ENCODE measurements around the gene BLOC1S2. TPM values are rescaled to one million over a fixed set of nuclear protein-coding genes. Genes with fewer than 3 reads are reported as not detected.

The BLOC1S2 gene
- total RNA-seq, 1 experiment from 2014 or later = 54.1 TPM

DNA sequence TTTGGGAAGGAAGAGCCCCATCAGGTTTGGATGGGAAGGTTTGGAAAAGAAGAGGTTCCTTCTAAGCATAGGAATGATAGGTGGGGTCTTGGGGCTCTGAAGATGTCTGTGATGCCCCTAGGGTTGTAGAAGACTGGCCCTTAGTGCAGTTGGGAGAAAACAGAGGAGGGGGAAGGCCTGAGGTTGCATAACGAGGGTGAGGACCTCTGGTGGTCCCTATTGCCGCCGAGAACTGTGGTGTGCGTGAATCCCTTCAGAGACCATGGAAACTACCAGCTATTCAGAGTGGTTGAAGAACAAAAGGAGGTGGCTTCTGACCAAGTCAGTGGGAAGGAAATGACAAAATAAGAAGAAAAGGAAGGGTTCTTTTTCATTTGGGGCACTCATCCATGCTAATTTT lies 46.6 kb upstream of the BLOC1S2 start (continued):
- TF ChIP-seq GTF2I (CRISPR knock-in tag; conservative IDR thresholded peaks at IDR 0.05) = no peak
- TF ChIP-seq, protein P1, sequence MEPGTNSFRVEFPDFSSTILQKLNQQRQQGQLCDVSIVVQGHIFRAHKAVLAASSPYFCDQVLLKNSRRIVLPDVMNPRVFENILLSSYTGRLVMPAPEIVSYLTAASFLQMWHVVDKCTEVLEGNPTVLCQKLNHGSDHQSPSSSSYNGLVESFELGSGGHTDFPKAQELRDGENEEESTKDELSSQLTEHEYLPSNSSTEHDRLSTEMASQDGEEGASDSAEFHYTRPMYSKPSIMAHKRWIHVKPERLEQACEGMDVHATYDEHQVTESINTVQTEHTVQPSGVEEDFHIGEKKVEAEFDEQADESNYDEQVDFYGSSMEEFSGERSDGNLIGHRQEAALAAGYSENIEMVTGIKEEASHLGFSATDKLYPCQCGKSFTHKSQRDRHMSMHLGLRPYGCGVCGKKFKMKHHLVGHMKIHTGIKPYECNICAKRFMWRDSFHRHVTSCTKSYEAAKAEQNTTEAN (CRISPR knock-in tag; IDR thresholded peaks at IDR 0.05) = no peak
- TF ChIP-seq, protein P2, sequence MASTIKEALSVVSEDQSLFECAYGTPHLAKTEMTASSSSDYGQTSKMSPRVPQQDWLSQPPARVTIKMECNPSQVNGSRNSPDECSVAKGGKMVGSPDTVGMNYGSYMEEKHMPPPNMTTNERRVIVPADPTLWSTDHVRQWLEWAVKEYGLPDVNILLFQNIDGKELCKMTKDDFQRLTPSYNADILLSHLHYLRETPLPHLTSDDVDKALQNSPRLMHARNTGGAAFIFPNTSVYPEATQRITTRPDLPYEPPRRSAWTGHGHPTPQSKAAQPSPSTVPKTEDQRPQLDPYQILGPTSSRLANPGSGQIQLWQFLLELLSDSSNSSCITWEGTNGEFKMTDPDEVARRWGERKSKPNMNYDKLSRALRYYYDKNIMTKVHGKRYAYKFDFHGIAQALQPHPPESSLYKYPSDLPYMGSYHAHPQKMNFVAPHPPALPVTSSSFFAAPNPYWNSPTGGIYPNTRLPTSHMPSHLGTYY (CRISPR knock-in tag; IDR thresholded peaks at IDR 0.05) = no peak

DNA sequence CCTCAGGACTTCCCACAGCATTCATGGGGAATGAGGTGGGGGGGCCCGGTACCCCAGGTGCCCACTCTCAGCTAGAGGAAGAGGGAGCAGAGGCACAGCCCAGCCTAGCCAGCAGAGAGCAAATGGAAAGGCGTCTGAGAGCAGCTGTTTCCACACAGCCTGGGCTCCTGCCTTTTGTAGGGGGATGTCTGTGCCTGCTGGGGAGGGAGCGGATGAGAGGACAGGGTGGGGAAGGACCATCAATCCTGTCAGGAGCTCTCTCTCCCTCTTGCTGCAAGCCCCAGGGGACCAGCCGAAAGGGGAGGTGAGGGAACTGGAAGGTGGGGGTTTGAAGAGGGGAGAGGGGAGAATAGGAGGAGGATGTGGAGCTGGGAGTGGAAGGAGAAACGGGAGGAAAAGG lies 43.6 kb upstream of the BLOC1S2 start, which contains the start of gene PKD2L1:
TSS of gene PKD2L1 (minus strand) at position 150 of the 400 bp plus-strand sequence. CDS start at position 25, 125 bp downstream.
- DNase-seq (ENCODE audit: low spot score) (no peak), ATAC-seq (no peak)
- ChIA-PET POLR2A (no interaction called here), CTCF (interaction anchor here (0.6 to 1.3 kb wide), 4 partner anchors 26 to 437 kb away, joined by 3 to 6 read pairs (median 4); no protein-coding TSS in a partner anchor)
- H3K4me1 Mint-ChIP-seq = peaks cover 2% of the 10 kb centered on the region; the same call in 1 of the 2 replicates
- H3K4me3 Mint-ChIP-seq = no peak within 1 kb of the TSS
- H3K27ac Mint-ChIP-seq = no peak within 1 kb of the TSS
- no peaks in the 10 kb centered on the region for H3K9me3 Mint-ChIP-seq
- peaks cover 54% of the 10 kb centered on the region for H3K27me3 Mint-ChIP-seq (ENCODE audit: low read depth)
- TF ChIP-seq GRHL2 (CRISPR knock-in tag; IDR thresholded peaks at IDR 0.05; ENCODE audit: insufficient replicate concordance, severe bottlenecking) (no peak), ATF1 (CRISPR knock-in tag; IDR thresholded peaks at IDR 0.05) (no peak), IRF2 (CRISPR knock-in tag; IDR thresholded peaks at IDR 0.05; ENCODE audit: borderline replicate concordance, low read depth) (no peak), KAT7 (CRISPR knock-in tag; IDR thresholded peaks at IDR 0.05; ENCODE audit: borderline replicate concordance) (no peak), FOXP1 (CRISPR knock-in tag; IDR thresholded peaks at IDR 0.05; ENCODE audit: borderline replicate concordance) (no peak), ZBTB21 (CRISPR knock-in tag; IDR thresholded peaks at IDR 0.05; ENCODE audit: borderline replicate concordance) (no peak), SMAD3 (CRISPR knock-in tag; IDR thresholded peaks at IDR 0.05; ENCODE audit: borderline replicate concordance) (no peak), TCF7 (CRISPR knock-in tag; IDR thresholded peaks at IDR 0.05; ENCODE audit: low read depth) (no peak), MYBL2 (CRISPR knock-in tag; IDR thresholded peaks at IDR 0.05) (no peak), NFE2L1 (CRISPR knock-in tag; IDR thresholded peaks at IDR 0.05) (no peak), JAZF1 (CRISPR knock-in tag; IDR thresholded peaks at IDR 0.05) (no peak), OVOL2 (CRISPR knock-in tag; IDR thresholded peaks at IDR 0.05; ENCODE audit: borderline replicate concordance) (no peak), ZNF138 (CRISPR knock-in tag; conservative IDR thresholded peaks at IDR 0.05) (no peak), NR2C2 (CRISPR knock-in tag; IDR thresholded peaks at IDR 0.05) (no peak)
- TF ChIP-seq, protein P3, sequence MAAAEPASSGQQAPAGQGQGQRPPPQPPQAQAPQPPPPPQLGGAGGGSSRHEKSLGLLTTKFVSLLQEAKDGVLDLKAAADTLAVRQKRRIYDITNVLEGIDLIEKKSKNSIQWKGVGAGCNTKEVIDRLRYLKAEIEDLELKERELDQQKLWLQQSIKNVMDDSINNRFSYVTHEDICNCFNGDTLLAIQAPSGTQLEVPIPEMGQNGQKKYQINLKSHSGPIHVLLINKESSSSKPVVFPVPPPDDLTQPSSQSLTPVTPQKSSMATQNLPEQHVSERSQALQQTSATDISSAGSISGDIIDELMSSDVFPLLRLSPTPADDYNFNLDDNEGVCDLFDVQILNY (CRISPR knock-in tag; IDR thresholded peaks at IDR 0.05) = no peak
- TF ChIP-seq, protein P4, sequence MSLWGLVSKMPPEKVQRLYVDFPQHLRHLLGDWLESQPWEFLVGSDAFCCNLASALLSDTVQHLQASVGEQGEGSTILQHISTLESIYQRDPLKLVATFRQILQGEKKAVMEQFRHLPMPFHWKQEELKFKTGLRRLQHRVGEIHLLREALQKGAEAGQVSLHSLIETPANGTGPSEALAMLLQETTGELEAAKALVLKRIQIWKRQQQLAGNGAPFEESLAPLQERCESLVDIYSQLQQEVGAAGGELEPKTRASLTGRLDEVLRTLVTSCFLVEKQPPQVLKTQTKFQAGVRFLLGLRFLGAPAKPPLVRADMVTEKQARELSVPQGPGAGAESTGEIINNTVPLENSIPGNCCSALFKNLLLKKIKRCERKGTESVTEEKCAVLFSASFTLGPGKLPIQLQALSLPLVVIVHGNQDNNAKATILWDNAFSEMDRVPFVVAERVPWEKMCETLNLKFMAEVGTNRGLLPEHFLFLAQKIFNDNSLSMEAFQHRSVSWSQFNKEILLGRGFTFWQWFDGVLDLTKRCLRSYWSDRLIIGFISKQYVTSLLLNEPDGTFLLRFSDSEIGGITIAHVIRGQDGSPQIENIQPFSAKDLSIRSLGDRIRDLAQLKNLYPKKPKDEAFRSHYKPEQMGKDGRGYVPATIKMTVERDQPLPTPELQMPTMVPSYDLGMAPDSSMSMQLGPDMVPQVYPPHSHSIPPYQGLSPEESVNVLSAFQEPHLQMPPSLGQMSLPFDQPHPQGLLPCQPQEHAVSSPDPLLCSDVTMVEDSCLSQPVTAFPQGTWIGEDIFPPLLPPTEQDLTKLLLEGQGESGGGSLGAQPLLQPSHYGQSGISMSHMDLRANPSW (CRISPR knock-in tag; conservative IDR thresholded peaks at IDR 0.05; ENCODE audit: low read depth) = no peak
- TF ChIP-seq, protein P5, sequence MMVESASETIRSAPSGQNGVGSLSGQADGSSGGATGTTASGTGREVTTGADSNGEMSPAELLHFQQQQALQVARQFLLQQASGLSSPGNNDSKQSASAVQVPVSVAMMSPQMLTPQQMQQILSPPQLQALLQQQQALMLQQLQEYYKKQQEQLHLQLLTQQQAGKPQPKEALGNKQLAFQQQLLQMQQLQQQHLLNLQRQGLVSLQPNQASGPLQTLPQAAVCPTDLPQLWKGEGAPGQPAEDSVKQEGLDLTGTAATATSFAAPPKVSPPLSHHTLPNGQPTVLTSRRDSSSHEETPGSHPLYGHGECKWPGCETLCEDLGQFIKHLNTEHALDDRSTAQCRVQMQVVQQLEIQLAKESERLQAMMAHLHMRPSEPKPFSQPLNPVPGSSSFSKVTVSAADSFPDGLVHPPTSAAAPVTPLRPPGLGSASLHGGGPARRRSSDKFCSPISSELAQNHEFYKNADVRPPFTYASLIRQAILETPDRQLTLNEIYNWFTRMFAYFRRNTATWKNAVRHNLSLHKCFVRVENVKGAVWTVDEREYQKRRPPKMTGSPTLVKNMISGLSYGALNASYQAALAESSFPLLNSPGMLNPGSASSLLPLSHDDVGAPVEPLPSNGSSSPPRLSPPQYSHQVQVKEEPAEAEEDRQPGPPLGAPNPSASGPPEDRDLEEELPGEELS (CRISPR knock-in tag; IDR thresholded peaks at IDR 0.05) = no peak
- TF ChIP-seq, protein P6, sequence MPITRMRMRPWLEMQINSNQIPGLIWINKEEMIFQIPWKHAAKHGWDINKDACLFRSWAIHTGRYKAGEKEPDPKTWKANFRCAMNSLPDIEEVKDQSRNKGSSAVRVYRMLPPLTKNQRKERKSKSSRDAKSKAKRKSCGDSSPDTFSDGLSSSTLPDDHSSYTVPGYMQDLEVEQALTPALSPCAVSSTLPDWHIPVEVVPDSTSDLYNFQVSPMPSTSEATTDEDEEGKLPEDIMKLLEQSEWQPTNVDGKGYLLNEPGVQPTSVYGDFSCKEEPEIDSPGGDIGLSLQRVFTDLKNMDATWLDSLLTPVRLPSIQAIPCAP (CRISPR knock-in tag; IDR thresholded peaks at IDR 0.05) = no peak
- TF ChIP-seq, protein P7, sequence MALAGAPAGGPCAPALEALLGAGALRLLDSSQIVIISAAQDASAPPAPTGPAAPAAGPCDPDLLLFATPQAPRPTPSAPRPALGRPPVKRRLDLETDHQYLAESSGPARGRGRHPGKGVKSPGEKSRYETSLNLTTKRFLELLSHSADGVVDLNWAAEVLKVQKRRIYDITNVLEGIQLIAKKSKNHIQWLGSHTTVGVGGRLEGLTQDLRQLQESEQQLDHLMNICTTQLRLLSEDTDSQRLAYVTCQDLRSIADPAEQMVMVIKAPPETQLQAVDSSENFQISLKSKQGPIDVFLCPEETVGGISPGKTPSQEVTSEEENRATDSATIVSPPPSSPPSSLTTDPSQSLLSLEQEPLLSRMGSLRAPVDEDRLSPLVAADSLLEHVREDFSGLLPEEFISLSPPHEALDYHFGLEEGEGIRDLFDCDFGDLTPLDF (CRISPR knock-in tag; IDR thresholded peaks at IDR 0.05) = no peak
- TF ChIP-seq, protein P8, sequence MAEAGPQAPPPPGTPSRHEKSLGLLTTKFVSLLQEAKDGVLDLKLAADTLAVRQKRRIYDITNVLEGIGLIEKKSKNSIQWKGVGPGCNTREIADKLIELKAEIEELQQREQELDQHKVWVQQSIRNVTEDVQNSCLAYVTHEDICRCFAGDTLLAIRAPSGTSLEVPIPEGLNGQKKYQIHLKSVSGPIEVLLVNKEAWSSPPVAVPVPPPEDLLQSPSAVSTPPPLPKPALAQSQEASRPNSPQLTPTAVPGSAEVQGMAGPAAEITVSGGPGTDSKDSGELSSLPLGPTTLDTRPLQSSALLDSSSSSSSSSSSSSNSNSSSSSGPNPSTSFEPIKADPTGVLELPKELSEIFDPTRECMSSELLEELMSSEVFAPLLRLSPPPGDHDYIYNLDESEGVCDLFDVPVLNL (CRISPR knock-in tag; IDR thresholded peaks at IDR 0.05; ENCODE audit: borderline replicate concordance, low read depth) = no peak
- H3K36me3 Mint-ChIP-seq = no peaks in the 10 kb centered on the region
